ENCODE data around the gene TRABD2A.

DNA sequence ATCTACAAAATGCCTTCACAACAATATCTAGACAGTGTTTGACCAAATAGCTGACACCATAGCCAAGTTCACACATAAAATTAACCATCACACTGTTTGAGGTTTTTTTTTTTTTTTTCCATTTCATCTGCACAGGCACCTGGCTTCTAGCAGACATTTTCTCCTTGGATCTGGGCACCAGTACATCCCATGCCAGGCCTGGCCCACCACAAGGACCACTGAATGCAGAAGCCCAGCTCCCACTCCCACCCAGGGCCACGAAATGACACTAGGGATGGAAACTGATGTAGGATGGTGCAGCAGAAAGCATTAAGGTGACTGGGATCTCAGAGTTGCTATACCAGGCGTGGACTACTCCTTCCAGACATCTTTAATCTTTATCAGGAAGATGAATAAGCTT, 37.5 kb upstream of the TRABD2A start:
- TF ChIP-seq EZH2 (IDR thresholded peaks at IDR 0.05; ENCODE audit: insufficient read depth, poor library complexity, severe bottlenecking) (no peak), EZH2phosphoT487 (IDR thresholded peaks at IDR 0.05; ENCODE audit: insufficient read depth, low read depth) (no peak)

All from GM23248 (cell line).